Measurements from ENCODE around the gene ENO1.
"Not testable (repeated sequence)": the region's sequence is repeated elsewhere in the genome, so short reads cannot be mapped to it uniquely, and the experiment has no call there.

ENO1 gene

DNA sequence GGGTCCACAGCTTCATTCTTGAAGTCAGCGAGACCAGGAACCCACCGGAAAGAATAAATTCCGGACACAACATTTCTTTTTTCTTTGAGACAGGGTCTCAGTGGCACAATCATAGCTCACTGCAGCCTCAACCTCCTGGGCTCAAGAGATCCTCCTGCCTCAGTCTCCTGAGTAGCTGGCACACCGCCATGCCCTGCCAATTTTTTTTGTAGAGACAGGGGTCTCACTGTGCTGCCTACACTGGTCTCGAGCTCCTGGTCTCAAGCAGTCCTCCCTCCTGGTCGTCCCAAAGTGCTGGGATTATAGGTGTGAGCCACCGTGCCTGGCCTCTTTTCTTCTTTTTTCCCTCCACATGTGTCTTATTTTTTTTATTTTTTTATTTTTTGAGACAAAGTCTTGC is 20.6 kb upstream of the ENO1 start:
- ChIA-PET CTCF (interaction anchor here (0.7 to 2.7 kb wide), 5 partner anchors 10 to 106 kb away, joined by 3 to 10 read pairs (median 5); no protein-coding TSS in a partner anchor), POLR2A (interaction anchor here (0.7 kb wide), 1 partner anchor 21 kb away, joined by 3 read pairs; the partner anchor contains the start of gene ENO1)
- TF ChIP-seq, protein P1, sequence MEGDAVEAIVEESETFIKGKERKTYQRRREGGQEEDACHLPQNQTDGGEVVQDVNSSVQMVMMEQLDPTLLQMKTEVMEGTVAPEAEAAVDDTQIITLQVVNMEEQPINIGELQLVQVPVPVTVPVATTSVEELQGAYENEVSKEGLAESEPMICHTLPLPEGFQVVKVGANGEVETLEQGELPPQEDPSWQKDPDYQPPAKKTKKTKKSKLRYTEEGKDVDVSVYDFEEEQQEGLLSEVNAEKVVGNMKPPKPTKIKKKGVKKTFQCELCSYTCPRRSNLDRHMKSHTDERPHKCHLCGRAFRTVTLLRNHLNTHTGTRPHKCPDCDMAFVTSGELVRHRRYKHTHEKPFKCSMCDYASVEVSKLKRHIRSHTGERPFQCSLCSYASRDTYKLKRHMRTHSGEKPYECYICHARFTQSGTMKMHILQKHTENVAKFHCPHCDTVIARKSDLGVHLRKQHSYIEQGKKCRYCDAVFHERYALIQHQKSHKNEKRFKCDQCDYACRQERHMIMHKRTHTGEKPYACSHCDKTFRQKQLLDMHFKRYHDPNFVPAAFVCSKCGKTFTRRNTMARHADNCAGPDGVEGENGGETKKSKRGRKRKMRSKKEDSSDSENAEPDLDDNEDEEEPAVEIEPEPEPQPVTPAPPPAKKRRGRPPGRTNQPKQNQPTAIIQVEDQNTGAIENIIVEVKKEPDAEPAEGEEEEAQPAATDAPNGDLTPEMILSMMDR (IDR thresholded peaks at IDR 0.05; ENCODE audit: insufficient read depth, low read length, missing control alignments): no peak
- no peak overlapping the region for H3K4me3 ChIP-seq (ENCODE audit: low read depth, low read length)
- DNase-seq (ENCODE audit: low read depth, low spot score): no peak

DNA sequence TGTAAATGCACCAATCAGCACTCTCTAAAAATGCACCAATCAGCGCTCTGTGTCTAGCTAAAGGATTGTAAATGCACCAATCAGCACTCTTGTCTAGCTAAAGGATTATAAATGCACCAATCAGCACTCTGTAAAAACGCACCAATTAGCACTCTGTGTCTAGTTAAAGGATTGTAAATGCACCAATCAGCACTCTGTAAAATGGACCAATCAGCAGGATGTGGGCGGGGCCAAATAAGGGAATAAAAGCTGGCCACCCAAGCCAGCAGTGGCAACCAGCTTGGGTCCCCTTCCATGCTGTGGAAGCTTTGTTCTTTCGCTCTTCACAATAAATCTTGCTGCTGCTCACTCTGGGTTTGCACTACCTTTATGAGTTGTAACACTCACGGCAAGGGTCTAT is 19.9 kb upstream of the ENO1 start:
- H3K4me3 ChIP-seq (ENCODE audit: low read depth, low read length); DNase-seq (ENCODE audit: low read depth, low spot score); POLR2A ChIA-PET: not testable (repeated sequence)
- CTCF ChIA-PET: interaction anchor here (1.3 to 2.7 kb wide), 4 partner anchors 18 to 107 kb away, joined by 3 to 10 read pairs (median 6); no protein-coding TSS in a partner anchor

DNA sequence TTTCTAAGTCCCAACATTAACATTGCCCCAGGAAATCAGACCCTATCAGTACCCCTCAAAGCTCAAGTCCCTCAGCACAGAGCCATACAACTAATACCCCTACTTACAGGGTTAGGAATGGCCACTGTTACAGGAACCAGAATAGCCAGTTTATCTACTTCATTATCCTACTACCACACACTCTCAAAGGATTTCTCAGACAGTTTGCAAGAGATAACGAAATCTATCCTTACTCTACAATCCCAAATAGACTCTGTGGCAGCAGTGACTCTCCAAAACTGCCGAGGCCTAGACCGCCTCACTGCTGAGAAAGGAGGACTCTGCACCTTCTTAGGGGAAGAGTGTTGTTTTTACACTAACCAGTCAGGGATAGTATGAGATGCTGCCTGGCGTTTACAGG is 19.0 kb upstream of the ENO1 start:
- POLR2A ChIA-PET; DNase-seq (ENCODE audit: low read depth, low spot score): not testable (repeated sequence)
- CTCF ChIA-PET: interaction anchor here (2.7 kb wide), 1 partner anchor 17 kb away, joined by 10 read pairs; no protein-coding TSS in a partner anchor

DNA sequence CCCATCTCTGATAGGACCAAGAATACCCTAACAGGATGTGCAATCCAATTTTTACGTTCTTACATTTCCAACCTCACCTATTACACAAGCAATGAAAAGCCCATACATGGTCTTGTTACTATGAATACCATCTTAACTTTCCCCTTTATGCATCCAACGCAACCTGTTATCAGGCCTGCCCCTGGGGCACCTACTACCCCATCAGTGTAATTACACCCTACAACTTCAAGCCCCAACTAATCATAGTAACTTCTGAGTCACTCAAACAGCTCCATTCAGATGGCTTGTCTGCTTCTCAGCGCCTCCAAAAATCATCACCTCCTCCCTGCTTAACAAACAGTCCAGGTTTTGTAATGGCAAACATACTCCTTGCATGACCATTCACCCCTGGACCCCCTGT is 18.3 kb upstream of the ENO1 start:
- H3K4me3 ChIP-seq (ENCODE audit: low read depth, low read length); CTCF ChIA-PET; DNase-seq (ENCODE audit: low read depth, low spot score); POLR2A ChIA-PET: not testable (repeated sequence)

More for the DNA sequence above, 19.0 kb upstream of the ENO1 start:
- not testable (repeated sequence) for H3K4me3 ChIP-seq (ENCODE audit: low read depth, low read length)

DNA sequence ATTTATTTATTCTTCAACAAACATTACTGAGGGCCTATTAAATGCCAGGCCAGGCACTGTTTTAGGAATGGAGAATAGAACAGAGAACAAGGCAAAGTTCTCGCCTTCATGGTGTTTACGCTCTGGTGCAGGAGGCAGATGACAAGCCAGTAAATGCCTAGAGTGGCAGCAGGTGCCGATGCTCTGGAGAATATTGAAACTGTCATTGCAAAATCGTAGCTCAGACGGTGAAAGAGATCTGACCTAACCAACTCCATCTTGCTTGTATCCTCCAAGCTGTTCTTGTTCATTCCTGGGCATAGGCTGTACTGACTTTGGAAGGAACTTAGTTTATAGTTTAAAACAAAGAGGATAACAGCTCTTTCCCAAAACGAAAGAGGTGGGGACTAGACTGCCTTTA is 13.5 kb upstream of the ENO1 start:
- TF ChIP-seq, protein P1 (IDR thresholded peaks at IDR 0.05; ENCODE audit: insufficient read depth, low read length, missing control alignments): no peak
- CTCF ChIA-PET: interaction anchor here (1.0 to 3.0 kb wide), 8 partner anchors 11 to 219 kb away, joined by 3 to 13 read pairs (median 4); no protein-coding TSS in a partner anchor
- POLR2A ChIA-PET: interaction anchor here (1.4 kb wide), 1 partner anchor 14 kb away, joined by 6 read pairs; the partner anchor contains the start of gene ENO1
- no peak for DNase-seq (ENCODE audit: low read depth, low spot score)
- no peak overlapping the region for H3K4me3 ChIP-seq (ENCODE audit: low read depth, low read length)

DNA sequence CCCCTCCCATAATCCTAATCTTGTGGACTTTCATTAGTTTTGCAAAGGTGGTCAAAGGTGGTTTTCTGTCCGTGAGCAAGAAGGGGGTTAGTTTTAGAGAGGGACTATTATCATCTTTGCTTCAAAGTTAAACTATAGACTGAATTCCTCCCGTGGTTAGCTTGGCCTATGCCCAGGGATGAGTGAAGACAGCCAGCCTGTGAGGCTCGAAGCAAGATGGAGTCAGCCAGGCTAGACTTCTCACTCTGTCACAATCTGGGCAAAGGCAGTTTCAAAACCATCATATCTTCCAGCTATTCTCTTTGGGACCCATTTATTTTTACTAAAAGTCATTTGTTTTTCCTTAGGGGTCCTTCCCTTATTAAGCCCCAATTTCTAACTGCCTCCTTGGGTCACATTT is 12.9 kb upstream of the ENO1 start:
- no peak for DNase-seq (ENCODE audit: low read depth, low spot score)
- POLR2A ChIA-PET: interaction anchor here (1.4 kb wide), 1 partner anchor 13 kb away, joined by 6 read pairs; the partner anchor contains the start of gene ENO1
- TF ChIP-seq, protein P1 (IDR thresholded peaks at IDR 0.05; ENCODE audit: insufficient read depth, low read length, missing control alignments): no peak
- CTCF ChIA-PET: interaction anchor here (1.0 to 3.0 kb wide), 5 partner anchors 11 to 220 kb away, joined by 3 to 13 read pairs (median 3); no protein-coding TSS in a partner anchor
- H3K4me3 ChIP-seq (ENCODE audit: low read depth, low read length): no peak overlapping the region

DNA sequence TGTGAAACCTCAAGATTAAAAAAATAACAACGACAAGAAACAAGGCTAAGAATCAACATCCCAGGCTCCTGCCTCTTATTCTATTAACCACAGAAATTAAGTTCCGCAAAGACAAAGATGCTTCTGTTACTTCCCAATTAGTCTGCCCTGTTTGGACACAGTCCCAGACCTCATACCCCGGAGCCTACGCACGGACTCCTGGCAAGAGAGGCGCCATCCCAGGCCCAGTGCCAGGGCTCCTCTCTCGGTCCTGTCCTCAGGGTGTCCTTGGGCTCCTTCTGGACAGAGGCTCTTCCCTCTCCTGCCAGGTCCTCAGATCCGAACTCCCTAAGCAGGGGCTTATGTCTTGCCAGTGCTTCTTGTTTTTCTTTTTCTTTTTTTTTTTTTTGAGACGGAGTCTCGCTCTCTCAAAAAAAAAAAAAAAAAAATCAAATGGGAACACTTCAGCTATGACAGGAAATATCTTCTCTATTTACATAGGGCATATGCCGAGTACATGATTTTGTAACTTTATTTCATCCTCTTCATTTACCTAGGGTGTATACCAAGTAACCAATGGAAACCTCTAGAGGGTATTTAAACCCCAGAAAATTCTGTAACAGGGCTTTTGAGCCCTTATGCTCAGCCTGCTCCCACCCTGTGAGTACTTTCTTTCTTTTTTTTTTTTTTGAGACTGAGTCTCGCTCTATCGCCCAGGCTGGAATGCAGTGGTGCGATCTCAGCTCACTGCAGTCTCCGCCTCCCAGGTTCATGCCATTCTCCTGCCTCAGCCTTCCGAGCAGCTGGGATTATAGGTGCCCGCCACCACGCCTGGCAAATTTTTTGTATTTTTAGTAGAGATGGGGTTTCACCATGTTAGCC is 11.7 kb upstream of the ENO1 start:
- POLR2A ChIA-PET: interaction anchor here (0.7 kb wide), 1 partner anchor 12 kb away, joined by 6 read pairs; the partner anchor contains the start of gene ENO1
- H3K4me3 ChIP-seq (ENCODE audit: low read depth, low read length): 0 out of 2 replicates have a peak overlapping the region, but pooled peaks have one; percentile 6
- peak; percentile 59 for DNase-seq (ENCODE audit: low read depth, low spot score)

More for the DNA sequence above, 11.7 kb upstream of the ENO1 start:
- TF ChIP-seq, protein P1 (IDR thresholded peaks at IDR 0.05; ENCODE audit: insufficient read depth, low read length, missing control alignments): no peak
- CTCF ChIA-PET: interaction anchor here (3.0 kb wide), 1 partner anchor 13 kb away, joined by 13 read pairs; no protein-coding TSS in a partner anchor
